ENCODE data around the gene COX18. TPM values are rescaled to one million over a fixed set of nuclear protein-coding genes. Genes with fewer than 3 reads are reported as not detected.

COX18 gene
- total RNA-seq, 2 experiments from 2014 or later: 16.9 to 23.5 TPM

DNA sequence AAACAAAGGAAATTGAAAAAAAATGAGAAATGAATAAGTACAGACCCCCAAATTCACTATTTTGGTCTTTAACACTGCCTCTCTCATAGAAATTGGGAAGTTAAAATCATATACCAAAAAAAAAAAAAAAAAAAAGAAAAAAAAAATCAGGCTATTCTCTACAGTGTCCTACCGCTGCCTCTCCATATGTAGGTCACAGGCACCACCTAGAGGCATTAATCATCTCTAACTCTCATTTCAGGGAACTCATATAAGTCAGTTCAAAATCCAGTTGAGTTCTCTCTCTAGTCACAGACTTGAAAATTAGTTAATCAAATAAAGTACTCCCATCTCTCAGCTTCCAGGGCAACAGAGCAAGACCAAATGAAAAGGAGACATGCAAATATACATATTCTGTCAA lies 47.9 kb downstream of the COX18 start:
- no peaks in the 10 kb centered on the region for H4K20me1 ChIP-seq (ENCODE audit: insufficient read depth, low read length)
- no peak overlapping the region for H2AFZ ChIP-seq (ENCODE audit: low read length)
- no peak overlapping the region for H3K27ac ChIP-seq (ENCODE audit: low read depth, low read length, poor library complexity, severe bottlenecking)
- intact Hi-C loops (cut with micrococcal nuclease; ENCODE audit: unreplicated experiment): loop anchor here (5.0 to 10.0 kb wide), 2 partner anchors 514 to 697 kb away; no protein-coding TSS in a partner anchor
- peak; percentile 49 for DNase-seq (ENCODE audit: low spot score)
- H3K9me3 ChIP-seq (ENCODE audit: low read length): no peaks in the 10 kb centered on the region
- no peak overlapping the region for H3K4me2 ChIP-seq (ENCODE audit: low read length)
- ChIA-PET POLR2A (no interaction called here), CTCF (ENCODE audit: unreplicated experiment) (no interaction called here)
- BruUV-seq (replicated peaks): no TSS peak
- H3K4me1 ChIP-seq (ENCODE audit: insufficient read depth, low read length, poor library complexity, severe bottlenecking): no peaks in the 10 kb centered on the region
- no peak overlapping the region for H3K4me3 ChIP-seq (ENCODE audit: low read depth, low read length, poor library complexity, severe bottlenecking)
- no peaks in the 10 kb centered on the region for H3K36me3 ChIP-seq (ENCODE audit: insufficient read depth, low read length)
- TF ChIP-seq, protein P1, sequence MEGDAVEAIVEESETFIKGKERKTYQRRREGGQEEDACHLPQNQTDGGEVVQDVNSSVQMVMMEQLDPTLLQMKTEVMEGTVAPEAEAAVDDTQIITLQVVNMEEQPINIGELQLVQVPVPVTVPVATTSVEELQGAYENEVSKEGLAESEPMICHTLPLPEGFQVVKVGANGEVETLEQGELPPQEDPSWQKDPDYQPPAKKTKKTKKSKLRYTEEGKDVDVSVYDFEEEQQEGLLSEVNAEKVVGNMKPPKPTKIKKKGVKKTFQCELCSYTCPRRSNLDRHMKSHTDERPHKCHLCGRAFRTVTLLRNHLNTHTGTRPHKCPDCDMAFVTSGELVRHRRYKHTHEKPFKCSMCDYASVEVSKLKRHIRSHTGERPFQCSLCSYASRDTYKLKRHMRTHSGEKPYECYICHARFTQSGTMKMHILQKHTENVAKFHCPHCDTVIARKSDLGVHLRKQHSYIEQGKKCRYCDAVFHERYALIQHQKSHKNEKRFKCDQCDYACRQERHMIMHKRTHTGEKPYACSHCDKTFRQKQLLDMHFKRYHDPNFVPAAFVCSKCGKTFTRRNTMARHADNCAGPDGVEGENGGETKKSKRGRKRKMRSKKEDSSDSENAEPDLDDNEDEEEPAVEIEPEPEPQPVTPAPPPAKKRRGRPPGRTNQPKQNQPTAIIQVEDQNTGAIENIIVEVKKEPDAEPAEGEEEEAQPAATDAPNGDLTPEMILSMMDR (conservative IDR thresholded peaks at IDR 0.05; ENCODE audit: low read length): peak; percentile 66
- no peak for TF ChIP-seq EZH2phosphoT487 (IDR thresholded peaks at IDR 0.05; ENCODE audit: borderline replicate concordance, low read depth, low read length)
- no peaks in the 10 kb centered on the region for H3K79me2 ChIP-seq (ENCODE audit: insufficient read depth, low read depth, low read length)
- no peaks in the 10 kb centered on the region for H3K9me2 ChIP-seq (ENCODE audit: insufficient read depth, low read length)

DNA sequence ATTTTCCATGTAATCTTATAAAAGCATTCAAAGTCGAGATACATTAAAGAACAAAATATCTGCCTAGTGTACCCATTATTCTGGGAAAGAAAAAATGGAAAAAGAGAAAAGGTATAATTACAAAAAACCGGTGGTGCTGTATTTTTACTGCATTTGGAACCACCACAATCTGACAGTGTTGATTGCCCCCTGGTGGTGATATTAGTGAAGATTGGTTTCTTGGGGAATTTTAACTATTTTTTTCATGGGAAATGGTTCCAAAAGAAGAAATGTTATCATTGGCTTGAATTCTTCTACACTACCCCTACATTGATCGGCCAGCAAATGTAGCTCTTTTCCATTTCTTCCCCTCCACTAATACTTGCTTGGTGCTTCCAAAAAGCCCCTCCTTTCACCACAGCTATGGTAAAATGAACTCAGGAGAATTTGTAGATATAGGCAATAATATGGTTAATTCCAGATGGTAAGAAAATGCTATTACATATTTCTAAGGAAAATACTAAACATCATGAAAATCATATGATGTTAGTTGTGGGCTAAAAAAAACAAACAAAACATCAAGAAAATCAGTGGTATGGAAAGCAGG lies 50.0 kb downstream of the COX18 start:
- CTCF ChIA-PET (ENCODE audit: unreplicated experiment): no interaction called here

GRCh38 chr4:73018595-73018994 lies 50.9 kb downstream of the COX18 start:
- intact Hi-C loops (cut with micrococcal nuclease; ENCODE audit: unreplicated experiment): no loop called here

More for the DNA sequence above, 50.0 kb downstream of the COX18 start:
- Histone ChIP-seq H3K4me2 (ENCODE audit: low read length) (no peak overlapping the region), H3K79me2 (ENCODE audit: insufficient read depth, low read depth, low read length) (no peaks in the 10 kb centered on the region), H2AFZ (ENCODE audit: low read length) (no peak overlapping the region), H3K9me2 (ENCODE audit: insufficient read depth, low read length) (no peaks in the 10 kb centered on the region), H3K27ac (ENCODE audit: low read depth, low read length, poor library complexity, severe bottlenecking) (no peak overlapping the region), H3K36me3 (ENCODE audit: insufficient read depth, low read length) (no peaks in the 10 kb centered on the region), H3K4me3 (ENCODE audit: low read depth, low read length, poor library complexity, severe bottlenecking) (no peak overlapping the region), H4K20me1 (ENCODE audit: insufficient read depth, low read length) (no peaks in the 10 kb centered on the region), H3K4me1 (ENCODE audit: insufficient read depth, low read length, poor library complexity, severe bottlenecking) (no peaks in the 10 kb centered on the region), H3K9me3 (ENCODE audit: low read length) (no peaks in the 10 kb centered on the region)
- intact Hi-C loops (cut with micrococcal nuclease; ENCODE audit: unreplicated experiment): loop anchor here (1.0 to 10.0 kb wide), 3 partner anchors 317 to 695 kb away; no protein-coding TSS in a partner anchor
- TF ChIP-seq, protein P1 (conservative IDR thresholded peaks at IDR 0.05; ENCODE audit: low read length): peak; percentile 91
- no peak for TF ChIP-seq EZH2phosphoT487 (IDR thresholded peaks at IDR 0.05; ENCODE audit: borderline replicate concordance, low read depth, low read length)
- peak; percentile 61 for DNase-seq (ENCODE audit: low spot score)
- POLR2A ChIA-PET: no interaction called here
- no TSS peak for BruUV-seq (replicated peaks)

More at GRCh38 chr4:73018595-73018994, 50.9 kb downstream of the COX18 start:
- no TSS peak for BruUV-seq (replicated peaks)
- no peak for TF ChIP-seq EZH2phosphoT487 (IDR thresholded peaks at IDR 0.05; ENCODE audit: borderline replicate concordance, low read depth, low read length)
- TF ChIP-seq, protein P1 (conservative IDR thresholded peaks at IDR 0.05; ENCODE audit: low read length): no peak
- DNase-seq (ENCODE audit: low spot score): no peak
- Histone ChIP-seq H3K4me2 (ENCODE audit: low read length) (no peak overlapping the region), H3K9me2 (ENCODE audit: insufficient read depth, low read length) (no peaks in the 10 kb centered on the region), H3K4me1 (ENCODE audit: insufficient read depth, low read length, poor library complexity, severe bottlenecking) (no peaks in the 10 kb centered on the region), H3K4me3 (ENCODE audit: low read depth, low read length, poor library complexity, severe bottlenecking) (no peak overlapping the region), H2AFZ (ENCODE audit: low read length) (no peak overlapping the region), H3K79me2 (ENCODE audit: insufficient read depth, low read depth, low read length) (no peaks in the 10 kb centered on the region), H4K20me1 (ENCODE audit: insufficient read depth, low read length) (no peaks in the 10 kb centered on the region), H3K27ac (ENCODE audit: low read depth, low read length, poor library complexity, severe bottlenecking) (no peak overlapping the region), H3K9me3 (ENCODE audit: low read length) (no peaks in the 10 kb centered on the region), H3K36me3 (ENCODE audit: insufficient read depth, low read length) (no peaks in the 10 kb centered on the region)
- ChIA-PET POLR2A (no interaction called here), CTCF (ENCODE audit: unreplicated experiment) (no interaction called here)

All from OCI-LY7 (cell line).